ENCODE data around the gene ANKRD29. TPM values are rescaled to one million over a fixed set of nuclear protein-coding genes. Genes with fewer than 3 reads are reported as not detected.

ANKRD29 gene
- total and polyA plus RNA-seq, 2 donors (not counting 3 experiments of a cell fraction or from before 2014, with no cell fraction given) = 0.03 to 2.6 TPM

DNA sequence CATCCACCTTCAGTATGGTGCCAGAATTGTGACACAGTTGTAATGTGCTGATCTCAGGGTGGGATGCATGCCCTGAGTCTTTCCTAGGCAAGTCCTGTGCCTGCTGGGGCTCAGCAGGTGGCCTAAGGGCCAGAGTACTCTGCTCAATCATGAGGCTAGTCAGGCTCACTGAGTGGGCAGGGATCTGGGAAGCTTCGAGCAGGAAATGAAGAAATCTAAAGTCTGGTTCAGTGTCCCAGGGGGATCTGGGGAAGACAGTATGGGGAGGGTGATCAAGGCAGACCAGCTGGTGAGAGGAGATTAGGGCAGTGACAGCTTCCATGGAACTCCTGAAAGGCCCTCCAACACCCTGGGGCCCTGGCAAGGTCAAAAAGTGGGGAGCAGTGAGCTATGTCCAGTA lies 8.9 kb upstream of the ANKRD29 start:
- FAIRE-seq (no peak), DNase-seq (ENCODE audit: low read depth, low spot score) (no peak)
- H3K79me2 ChIP-seq (ENCODE audit: control insufficient read depth, insufficient read depth, low read length) = no peaks in the 10 kb centered on the region
- POLR2A ChIA-PET = no interaction called here
- no peaks in the 10 kb centered on the region for H3K9me3 ChIP-seq (replicated peaks; ENCODE audit: control insufficient read depth, insufficient read depth, low read length)
- H3K9me1 ChIP-seq (replicated peaks; ENCODE audit: control insufficient read depth, extremely low read depth, insufficient read depth, low read length) = no peaks in the 10 kb centered on the region
- TF ChIP-seq FOS (IDR thresholded peaks at IDR 0.05; ENCODE audit: borderline replicate concordance, insufficient read depth, low read length) (no peak), POLR2A (IDR thresholded peaks at IDR 0.05; ENCODE audit: low read depth, low read length) (no peak), EZH2 (IDR thresholded peaks at IDR 0.05; ENCODE audit: borderline replicate concordance, low read depth, low read length, severe bottlenecking) (no peak)
- no peak overlapping the region for H3K9ac ChIP-seq (replicated peaks; ENCODE audit: extremely low read depth, insufficient read depth, low read length)
- H3K4me2 ChIP-seq (ENCODE audit: insufficient read depth, low read length) = no peak overlapping the region
- H4K20me1 ChIP-seq (replicated peaks; ENCODE audit: control insufficient read depth, extremely low read depth, insufficient read depth, low read length) = no peaks in the 10 kb centered on the region
- BruUV-seq (replicated peaks) = no TSS peak
- H3K27ac ChIP-seq (ENCODE audit: insufficient read depth, low read depth, low read length) = no peak overlapping the region
- H3K4me3 ChIP-seq (replicated peaks in 1 of 3; ENCODE audit: insufficient read depth in 1 of 3, low read depth in 1 of 3, low read length in 3 of 3) = no peak overlapping the region
- H3K4me1 ChIP-seq (ENCODE audit: control insufficient read depth, extremely low read depth, insufficient read depth, low read length) = no peaks in the 10 kb centered on the region
- H3K36me3 ChIP-seq (ENCODE audit: control insufficient read depth in 2 of 2, extremely low read depth in 1 of 2, insufficient read depth in 2 of 2, low read length in 2 of 2) = no peaks in the 10 kb centered on the region
- H2AFZ ChIP-seq (ENCODE audit: low read depth, low read length) = no peak overlapping the region
- intact Hi-C loops (cut with micrococcal nuclease) = no loop called here
- peaks cover 12 to 14% of the 10 kb centered on the region in 2 experiments for H3K27me3 ChIP-seq (ENCODE audit: control insufficient read depth in 2 of 2, insufficient read depth in 2 of 2, low read length in 2 of 2)
- dilution Hi-C loops (cut with MboI; ENCODE audit: extremely low pct_ligation_motif_present, low sequenced_read_pairs) = no loop called here
- CTCF ChIA-PET = interaction anchor here (1.3 to 1.6 kb wide), 3 partner anchors 24 to 43 kb away, joined by 4 to 6 read pairs (median 5); no protein-coding TSS in a partner anchor

- peaks cover 9 to 14% of the 10 kb centered on the region in 2 experiments for H3K27me3 ChIP-seq (ENCODE audit: control insufficient read depth in 2 of 2, insufficient read depth in 2 of 2, low read length in 2 of 2)
- dilution Hi-C loops (cut with MboI; ENCODE audit: extremely low pct_ligation_motif_present, low sequenced_read_pairs) = no loop called here
- intact Hi-C loops (cut with micrococcal nuclease) = no loop called here
Observed at GRCh38 chr18:23669804-23670405, 7.2 kb upstream of the ANKRD29 start.

More at GRCh38 chr18:23669804-23670405, 7.2 kb upstream of the ANKRD29 start:
- TF ChIP-seq FOS (IDR thresholded peaks at IDR 0.05; ENCODE audit: borderline replicate concordance, insufficient read depth, low read length) (no peak), MYC (IDR thresholded peaks at IDR 0.05; ENCODE audit: low read depth, low read length) (no peak), GATA2 (IDR thresholded peaks at IDR 0.05; ENCODE audit: insufficient read depth, insufficient read length, low read depth, low read length) (no peak), POLR2A (IDR thresholded peaks at IDR 0.05; ENCODE audit: low read depth, low read length) (no peak), EZH2 (IDR thresholded peaks at IDR 0.05; ENCODE audit: borderline replicate concordance, low read depth, low read length, severe bottlenecking) (no peak), POLR2AphosphoS5 (IDR thresholded peaks at IDR 0.05; ENCODE audit: insufficient read depth, low read depth, low read length) (no peak), JUN (IDR thresholded peaks at IDR 0.05; ENCODE audit: borderline replicate concordance, insufficient read depth, insufficient read length, low read depth) (no peak), CTCF (IDR thresholded peaks at IDR 0.05; ENCODE audit: extremely low read depth in 1 of 2, insufficient read depth in 1 of 2, low read depth in 1 of 2, low read length in 2 of 2) (no peak)
- TF ChIP-seq, protein P1, sequence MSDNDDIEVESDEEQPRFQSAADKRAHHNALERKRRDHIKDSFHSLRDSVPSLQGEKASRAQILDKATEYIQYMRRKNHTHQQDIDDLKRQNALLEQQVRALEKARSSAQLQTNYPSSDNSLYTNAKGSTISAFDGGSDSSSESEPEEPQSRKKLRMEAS (IDR thresholded peaks at IDR 0.05; ENCODE audit: insufficient read depth, insufficient read length) = no peak
- Histone ChIP-seq H3K4me3 (replicated peaks in 1 of 3; ENCODE audit: insufficient read depth in 1 of 3, low read depth in 1 of 3, low read length in 3 of 3) (no peak overlapping the region), H3K4me1 (ENCODE audit: control insufficient read depth, extremely low read depth, insufficient read depth, low read length) (no peaks in the 10 kb centered on the region), H3K79me2 (ENCODE audit: control insufficient read depth, insufficient read depth, low read length) (no peaks in the 10 kb centered on the region), H3K9me3 (replicated peaks; ENCODE audit: control insufficient read depth, insufficient read depth, low read length) (no peaks in the 10 kb centered on the region), H2AFZ (ENCODE audit: low read depth, low read length) (no peak overlapping the region), H3K4me2 (ENCODE audit: insufficient read depth, low read length) (no peak overlapping the region), H3K36me3 (ENCODE audit: control insufficient read depth in 2 of 2, extremely low read depth in 1 of 2, insufficient read depth in 2 of 2, low read length in 2 of 2) (no peaks in the 10 kb centered on the region), H3K27ac (ENCODE audit: insufficient read depth, low read depth, low read length) (no peak overlapping the region), H4K20me1 (replicated peaks; ENCODE audit: control insufficient read depth, extremely low read depth, insufficient read depth, low read length) (no peaks in the 10 kb centered on the region), H3K9me1 (replicated peaks; ENCODE audit: control insufficient read depth, extremely low read depth, insufficient read depth, low read length) (no peaks in the 10 kb centered on the region), H3K9ac (replicated peaks; ENCODE audit: extremely low read depth, insufficient read depth, low read length) (no peak overlapping the region)
- no peak for DNase-seq (ENCODE audit: low read depth, low spot score)
- BruUV-seq (replicated peaks) = no TSS peak
- CTCF ChIA-PET = interaction anchor here (1.3 to 1.6 kb wide), 2 partner anchors 33 to 41 kb away, joined by 4 to 6 read pairs; no protein-coding TSS in a partner anchor
- no peak for FAIRE-seq
- POLR2A ChIA-PET = no interaction called here
